ENCODE results near the gene KYNU. TPM values are rescaled to one million over a fixed set of nuclear protein-coding genes. Genes with fewer than 3 reads are reported as not detected.

KYNU gene
- total and polyA plus RNA-seq, 9 of the 15 experiments (the other 6 are each of a cell fraction or from before 2014, with no cell fraction given): 2.6 to 11.6 (median 7.2) TPM

- intact Hi-C loops (cut with micrococcal nuclease) (no loop called here), in situ Hi-C loops (cut with MboI) (no loop called here)
- Histone ChIP-seq H4K20me1 (replicated peaks; ENCODE audit: control insufficient read depth, insufficient read depth, low read length) (no peaks in the 10 kb centered on the region), H3K9ac (ENCODE audit: insufficient read depth in 1 of 2, low read depth in 2 of 2, low read length in 2 of 2) (no peak overlapping the region), H3K27ac (ENCODE audit: extremely low read depth, low read depth, low read length) (no peak overlapping the region), H3K4me1 (replicated peaks in 1 of 2; ENCODE audit: control insufficient read depth in 2 of 2, insufficient read depth in 2 of 2, low read length in 2 of 2) (no peaks in the 10 kb centered on the region), H3K9me3 (replicated peaks; ENCODE audit: control insufficient read depth, insufficient read depth, low read depth, low read length) (no peaks in the 10 kb centered on the region), H3K4me2 (ENCODE audit: insufficient read depth, low read length) (no peak overlapping the region), H3K36me3 (ENCODE audit: control insufficient read depth, insufficient read depth, low read length) (no peaks in the 10 kb centered on the region), H3K4me3 (no peak overlapping the region), H3K27me3 (ENCODE audit: control insufficient read depth in 2 of 2, insufficient read depth in 2 of 2, low read length in 2 of 2) (no peaks in the 10 kb centered on the region), H3K79me2 (ENCODE audit: control insufficient read depth, insufficient read depth, low read length) (no peaks in the 10 kb centered on the region), H2AFZ (ENCODE audit: low read depth, low read length) (no peak overlapping the region), H3K9me1 (ENCODE audit: control insufficient read depth, insufficient read depth, low read length) (no peaks in the 10 kb centered on the region)
- no peak for FAIRE-seq
- WGBS (ENCODE audit: insufficient coverage, low coverage, missing lambda C conversion rate): 4% methylated on average over 2 of the region's 2 CpGs
- no peak for TF ChIP-seq ZNF445 (CRISPR knock-in tag; IDR thresholded peaks at IDR 0.05; ENCODE audit: low read depth)
- TF ChIP-seq NFYB (IDR thresholded peaks at IDR 0.05; ENCODE audit: extremely low read depth, insufficient read length): no peak
- TF ChIP-seq ZNF766 (CRISPR knock-in tag; conservative IDR thresholded peaks at IDR 0.05): no peak
- TF ChIP-seq SRSF7 (optimal IDR thresholded peaks at IDR 0.05; ENCODE audit: low read depth, low read length): no peak
- ChIA-PET CTCF (ENCODE audit: low intra/inter-chr PET ratio) (no interaction called here), POLR2A (no interaction called here)
- no TSS peak for BruUV-seq (replicated peaks)
- no peak for ATAC-seq
- no peak for DNase-seq (ENCODE audit: extremely low read depth in 1 of 4, low spot score in 3 of 4)
These were observed 123.1 kb downstream of the KYNU start for GRCh38 chr2:143000599-143000998.

- POLR2A ChIA-PET: no interaction called here
- no peaks in the 10 kb centered on the region for H3K36me3 ChIP-seq (ENCODE audit: control insufficient read depth, insufficient read depth, low read length)
- H3K27me3 ChIP-seq (ENCODE audit: control insufficient read depth in 2 of 2, insufficient read depth in 2 of 2, low read length in 2 of 2): no peaks in the 10 kb centered on the region
- in situ Hi-C loops (cut with MboI): no loop called here
- H3K9me1 ChIP-seq (ENCODE audit: control insufficient read depth, insufficient read depth, low read length): no peaks in the 10 kb centered on the region
- FAIRE-seq (no peak), DNase-seq (ENCODE audit: extremely low read depth in 1 of 4, low spot score in 3 of 4) (peak in 1 of 4 experiments; percentile 3), ATAC-seq (no peak)
- no peak overlapping the region for H3K4me3 ChIP-seq
- H3K9me3 ChIP-seq (replicated peaks; ENCODE audit: control insufficient read depth, insufficient read depth, low read depth, low read length): no peaks in the 10 kb centered on the region
- TF ChIP-seq ZNF263 (CRISPR knock-in tag; IDR thresholded peaks at IDR 0.05; ENCODE audit: borderline replicate concordance): no peak
- peak; percentile 48; the same call in 1 of the 2 replicates for TF ChIP-seq HMBOX1 (IDR thresholded peaks at IDR 0.05)
- no peak overlapping the region for H3K9ac ChIP-seq (ENCODE audit: insufficient read depth in 1 of 2, low read depth in 2 of 2, low read length in 2 of 2)
- no peaks in the 10 kb centered on the region for H4K20me1 ChIP-seq (replicated peaks; ENCODE audit: control insufficient read depth, insufficient read depth, low read length)
- no peaks in the 10 kb centered on the region for H3K79me2 ChIP-seq (ENCODE audit: control insufficient read depth, insufficient read depth, low read length)
- 0% methylated on average over 1 of the region's 1 CpG for WGBS (ENCODE audit: insufficient coverage, low coverage, missing lambda C conversion rate)
- H3K4me2 ChIP-seq (ENCODE audit: insufficient read depth, low read length): no peak overlapping the region
- H3K4me1 ChIP-seq (replicated peaks in 1 of 2; ENCODE audit: control insufficient read depth in 2 of 2, insufficient read depth in 2 of 2, low read length in 2 of 2): no peaks in the 10 kb centered on the region
- BruUV-seq (replicated peaks): no TSS peak
- no peak overlapping the region for H3K27ac ChIP-seq (ENCODE audit: extremely low read depth, low read depth, low read length)
- H2AFZ ChIP-seq (ENCODE audit: low read depth, low read length): no peak overlapping the region
- intact Hi-C loops (cut with micrococcal nuclease): no loop called here
- CTCF ChIA-PET (ENCODE audit: low intra/inter-chr PET ratio): no interaction called here
These were observed 124.0 kb downstream of the KYNU start for GRCh38 chr2:143001501-143001900.

All from K562 (cell line).